NT2/D1 (cell line): ENCODE data around the gene JUNB.

Source experiments
- DNase-seq: peaks from one replicate; pipeline ENCODE4 v3.0.0-alpha.2; 2011; ENCODE audit warnings: low read depth, low spot score
- H3K27me3 ChIP-seq: 2 replicates; pipeline ENCODE4 v1.6.0; 2011; ENCODE audit warnings: mild to moderate bottlenecking; ENCODE audit not compliant: insufficient read length, insufficient read depth
- H3K36me3 ChIP-seq: 2 replicates; pipeline ENCODE4 v1.6.1; 2011; ENCODE audit warnings: mild to moderate bottlenecking, low read length, mixed read lengths; ENCODE audit not compliant: insufficient read depth, insufficient read length
- H3K4me1 ChIP-seq: 2 replicates; pipeline ENCODE4 v1.5.1; 2011; ENCODE audit not compliant: insufficient read depth, insufficient read length
- H3K4me3 ChIP-seq: 2 replicates; pipeline ENCODE4 v1.5.1; 2011; ENCODE audit warnings: low read depth; ENCODE audit not compliant: insufficient read length
- H3K9ac ChIP-seq: 2 replicates; pipeline ENCODE4 v1.6.0; 2011; ENCODE audit warnings: low read depth; ENCODE audit not compliant: insufficient read length
- H3K9me3 ChIP-seq: 2 replicates; pipeline ENCODE4 v1.5.1; 2011; ENCODE audit warnings: mild to moderate bottlenecking, low read length; ENCODE audit not compliant: insufficient read depth
- SUZ12 ChIP-seq: IDR thresholded peaks from 2 replicates; pipeline ENCODE4 v1.6.1; 2011; ENCODE audit not compliant: insufficient read length, insufficient read depth; ENCODE audit errors: extremely low read depth
- YY1 ChIP-seq: IDR thresholded peaks from 2 replicates; pipeline ENCODE4 v1.6.1; 2011; ENCODE audit not compliant: insufficient read length, insufficient read depth
- ZNF274 ChIP-seq: IDR thresholded peaks from 2 replicates; pipeline ENCODE4 v1.6.1; 2011; ENCODE audit warnings: mild to moderate bottlenecking, low read depth, low read length

Gene JUNB

GRCh38 chr19:12782424-12783290 is 8.6 kb upstream of the JUNB start:
- Histone ChIP-seq H3K9me3 (no peaks in the 10 kb centered on the region), H3K4me1 (peaks cover 23% of the 10 kb centered on the region)

DNA sequence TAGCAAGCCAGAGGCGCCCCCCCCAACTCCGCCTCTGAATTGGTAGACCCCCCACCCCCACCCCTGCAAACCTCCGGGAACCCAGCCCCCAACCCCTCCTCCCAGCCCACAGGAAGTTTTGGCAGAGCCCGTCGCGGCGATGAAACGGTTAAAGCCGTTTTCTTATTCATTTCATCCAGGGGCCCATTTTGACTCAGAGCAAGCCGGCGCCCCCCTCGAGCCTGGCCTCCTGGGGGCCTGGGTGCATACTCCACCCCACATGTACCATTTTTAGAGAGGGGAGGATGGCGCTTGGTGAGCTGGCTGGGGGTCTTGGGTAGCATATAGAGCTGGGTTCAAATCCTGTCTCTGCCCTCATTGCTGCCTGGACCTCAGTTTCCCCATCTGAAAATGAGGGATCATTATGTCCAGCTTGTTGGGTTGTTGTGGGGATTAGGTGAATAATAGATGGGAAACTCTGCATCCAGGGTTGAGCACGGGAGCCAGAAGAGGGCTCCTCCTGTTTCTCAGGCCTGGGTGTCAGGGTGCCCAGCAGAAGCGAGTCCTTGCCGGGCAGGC is 7.9 kb upstream of the JUNB start:
- no peak for DNase-seq
- Histone ChIP-seq H3K9me3 (no peaks in the 10 kb centered on the region), H3K36me3 (no peaks in the 10 kb centered on the region), H3K4me3 (peak overlapping the region; percentile 59), H3K9ac (peak overlapping the region; percentile 86), H3K4me1 (peaks cover 25% of the 10 kb centered on the region), H3K27me3 (peaks cover under 1% of the 10 kb centered on the region)
- TF ChIP-seq SUZ12 (no peak), YY1 (no peak), ZNF274 (no peak)

More at GRCh38 chr19:12782424-12783290, 8.6 kb upstream of the JUNB start:
- Histone ChIP-seq H3K27me3 (peaks cover 3% of the 10 kb centered on the region), H3K36me3 (no peaks in the 10 kb centered on the region), H3K4me3 (peak overlapping the region; percentile 59), H3K9ac (peak overlapping the region; percentile 86)
- DNase-seq = no peak
- TF ChIP-seq SUZ12 = no peak
- TF ChIP-seq ZNF274 = no peak
- TF ChIP-seq YY1 = no peak

GRCh38 chr19:12783849-12784393 is 7.4 kb upstream of the JUNB start:
- TF ChIP-seq SUZ12 (no peak), YY1 (no peak), ZNF274 (no peak)
- Histone ChIP-seq H3K4me1 (peaks cover 28% of the 10 kb centered on the region), H3K9ac (peak overlapping the region; percentile 65), H3K4me3 (no peak overlapping the region), H3K27me3 (no peaks in the 10 kb centered on the region), H3K9me3 (no peaks in the 10 kb centered on the region), H3K36me3 (no peaks in the 10 kb centered on the region)
- no peak for DNase-seq

DNA sequence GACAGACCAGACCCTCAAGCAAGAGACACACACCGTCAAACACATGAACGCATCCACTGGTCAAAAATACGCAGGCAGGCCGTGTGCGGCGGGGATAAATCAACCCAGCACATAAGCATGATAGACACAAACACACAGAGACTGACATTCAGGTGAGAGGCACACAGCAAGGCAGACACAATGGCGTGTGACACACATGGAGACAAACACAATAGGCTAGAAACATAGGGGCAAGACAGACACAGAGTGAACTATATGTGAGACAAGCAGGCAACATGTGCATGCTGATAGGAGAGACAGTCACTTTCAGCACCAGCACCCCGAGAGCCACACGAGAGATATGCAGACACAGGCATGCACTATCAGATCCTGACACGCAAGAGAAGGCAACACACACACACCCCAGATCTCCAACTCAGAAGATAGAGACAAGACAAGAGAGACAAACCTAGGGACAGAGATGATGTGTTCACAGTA is 6.9 kb upstream of the JUNB start:
- H3K9ac ChIP-seq = peak overlapping the region; percentile 13
- TF ChIP-seq ZNF274 (no peak), SUZ12 (no peak), YY1 (no peak)
- H3K27me3 ChIP-seq = no peaks in the 10 kb centered on the region
- H3K4me3 ChIP-seq = no peak overlapping the region
- peaks cover 30% of the 10 kb centered on the region for H3K4me1 ChIP-seq
- no peaks in the 10 kb centered on the region for H3K36me3 ChIP-seq
- no peak for DNase-seq
- H3K9me3 ChIP-seq = no peaks in the 10 kb centered on the region

DNA sequence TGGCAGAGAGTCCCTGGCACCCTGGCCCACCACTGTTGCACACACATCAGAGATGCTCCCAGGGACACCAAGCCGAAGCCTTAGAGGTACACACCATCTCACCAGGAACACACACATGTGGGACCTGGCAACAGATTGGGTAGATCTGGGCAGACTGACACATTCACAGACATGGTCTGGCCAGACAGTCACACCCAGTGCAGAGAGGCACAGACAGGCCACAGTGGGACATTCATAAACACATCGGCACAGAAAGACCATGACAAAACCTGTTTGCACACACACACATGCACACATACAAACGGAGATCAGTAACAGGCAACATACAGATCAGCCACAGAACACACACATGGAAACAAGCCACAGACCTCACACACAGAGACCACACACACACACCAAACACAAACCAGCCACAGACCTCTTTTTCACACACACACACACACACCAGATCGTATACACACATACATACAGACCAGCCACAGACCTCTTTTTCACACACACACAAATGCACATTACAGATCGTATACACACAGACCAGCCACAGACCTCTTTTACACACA is 6.3 kb upstream of the JUNB start:
- Histone ChIP-seq H3K4me1 (peaks cover 30% of the 10 kb centered on the region), H3K9ac (peak overlapping the region; percentile 13), H3K27me3 (no peaks in the 10 kb centered on the region), H3K4me3 (no peak overlapping the region), H3K36me3 (no peaks in the 10 kb centered on the region), H3K9me3 (no peaks in the 10 kb centered on the region)
- no peak for TF ChIP-seq YY1
- no peak for TF ChIP-seq SUZ12
- TF ChIP-seq ZNF274 = no peak
- no peak for DNase-seq

DNA sequence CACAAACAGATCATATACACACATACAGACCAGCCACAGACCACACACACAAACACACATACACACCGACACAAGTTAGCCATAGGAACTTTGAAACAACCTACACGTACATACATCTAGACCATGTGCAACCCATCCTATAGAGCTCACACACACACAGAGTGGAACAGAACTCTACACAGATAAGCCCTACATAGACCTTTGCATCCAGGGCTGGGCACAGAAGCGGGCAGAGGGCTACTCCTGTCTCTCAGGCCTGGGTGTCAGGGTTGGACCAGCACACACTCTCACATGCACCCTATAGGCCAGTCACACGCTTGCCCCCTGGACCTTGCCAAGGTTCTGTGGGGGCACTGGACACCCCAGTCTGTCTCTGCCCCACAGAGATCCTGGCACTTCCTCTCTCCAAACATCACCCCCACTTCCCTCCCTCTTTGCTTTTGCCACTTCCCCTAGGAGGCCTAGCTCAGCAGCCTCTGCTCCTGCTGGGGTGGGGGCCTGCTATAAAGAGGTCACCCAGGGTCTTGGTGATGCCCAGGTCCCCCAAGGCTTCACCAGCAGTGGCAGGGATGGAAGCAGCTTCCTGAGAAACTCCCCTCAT is 5.8 kb upstream of the JUNB start:
- Histone ChIP-seq H3K9ac (peak overlapping the region; percentile 61), H3K4me3 (no peak overlapping the region), H3K27me3 (peaks cover 5% of the 10 kb centered on the region), H3K9me3 (no peaks in the 10 kb centered on the region), H3K4me1 (peaks cover 28% of the 10 kb centered on the region), H3K36me3 (no peaks in the 10 kb centered on the region)
- no peak for DNase-seq
- TF ChIP-seq YY1 (no peak), SUZ12 (no peak), ZNF274 (no peak)
